ENCODE data around the gene TRUB1.

The TRUB1 gene

DNA sequence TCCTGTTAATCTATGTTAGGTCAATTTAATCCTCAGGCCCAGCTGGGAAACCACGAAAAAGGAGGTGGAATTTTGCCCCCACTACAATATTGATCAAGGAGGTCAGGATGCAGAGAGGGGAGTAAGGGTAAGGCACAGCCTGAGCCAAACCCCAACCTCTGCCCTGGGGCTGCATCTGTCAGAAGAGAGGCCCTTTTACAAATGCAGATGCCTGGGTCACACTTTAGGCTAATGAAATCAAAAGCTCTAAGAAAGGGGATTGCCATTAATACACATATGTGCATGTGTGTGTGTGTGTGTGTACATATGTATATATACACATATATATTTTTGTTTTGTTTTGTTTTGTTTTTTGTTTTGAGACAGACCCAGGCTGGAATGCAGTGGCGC, 25.5 kb upstream of the TRUB1 start:
- H4K20me1 ChIP-seq (ENCODE audit: insufficient read depth, low read length): no peaks in the 10 kb centered on the region
- no peaks in the 10 kb centered on the region for H3K9me2 ChIP-seq (replicated peaks; ENCODE audit: insufficient read depth, low read length)
- H3K4me3 ChIP-seq (ENCODE audit: low read length): no peak overlapping the region
- no peaks in the 10 kb centered on the region for H3K27me3 ChIP-seq (replicated peaks; ENCODE audit: insufficient read depth, low read length)
- no peaks in the 10 kb centered on the region for H3K9me3 ChIP-seq (replicated peaks; ENCODE audit: insufficient read depth, low read length)
- no peak overlapping the region for H3K27ac ChIP-seq (ENCODE audit: low read length)
- DNase-seq: no peak
- H3F3A ChIP-seq (ENCODE audit: insufficient read depth, low read length): no peaks in the 10 kb centered on the region
- no peak overlapping the region for H3K4me2 ChIP-seq (ENCODE audit: low read depth, low read length)
- H3K36me3 ChIP-seq (replicated peaks; ENCODE audit: insufficient read depth, low read length): no peaks in the 10 kb centered on the region
- no peak for TF ChIP-seq EZH2 (optimal IDR thresholded peaks at IDR 0.05; ENCODE audit: low read depth, low read length)
- TF ChIP-seq, protein P1, sequence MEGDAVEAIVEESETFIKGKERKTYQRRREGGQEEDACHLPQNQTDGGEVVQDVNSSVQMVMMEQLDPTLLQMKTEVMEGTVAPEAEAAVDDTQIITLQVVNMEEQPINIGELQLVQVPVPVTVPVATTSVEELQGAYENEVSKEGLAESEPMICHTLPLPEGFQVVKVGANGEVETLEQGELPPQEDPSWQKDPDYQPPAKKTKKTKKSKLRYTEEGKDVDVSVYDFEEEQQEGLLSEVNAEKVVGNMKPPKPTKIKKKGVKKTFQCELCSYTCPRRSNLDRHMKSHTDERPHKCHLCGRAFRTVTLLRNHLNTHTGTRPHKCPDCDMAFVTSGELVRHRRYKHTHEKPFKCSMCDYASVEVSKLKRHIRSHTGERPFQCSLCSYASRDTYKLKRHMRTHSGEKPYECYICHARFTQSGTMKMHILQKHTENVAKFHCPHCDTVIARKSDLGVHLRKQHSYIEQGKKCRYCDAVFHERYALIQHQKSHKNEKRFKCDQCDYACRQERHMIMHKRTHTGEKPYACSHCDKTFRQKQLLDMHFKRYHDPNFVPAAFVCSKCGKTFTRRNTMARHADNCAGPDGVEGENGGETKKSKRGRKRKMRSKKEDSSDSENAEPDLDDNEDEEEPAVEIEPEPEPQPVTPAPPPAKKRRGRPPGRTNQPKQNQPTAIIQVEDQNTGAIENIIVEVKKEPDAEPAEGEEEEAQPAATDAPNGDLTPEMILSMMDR (IDR thresholded peaks at IDR 0.05; ENCODE audit: low read length): no peak
- no peak for TF ChIP-seq EZH2phosphoT487 (IDR thresholded peaks at IDR 0.05; ENCODE audit: low read length)
- H2AFZ ChIP-seq (ENCODE audit: low read length): no peak overlapping the region
- H3K9ac ChIP-seq (ENCODE audit: low read length): no peak overlapping the region
- H3K4me1 ChIP-seq (ENCODE audit: low read length): no peaks in the 10 kb centered on the region
- no peaks in the 10 kb centered on the region for H3K79me2 ChIP-seq (ENCODE audit: low read length)

DNA sequence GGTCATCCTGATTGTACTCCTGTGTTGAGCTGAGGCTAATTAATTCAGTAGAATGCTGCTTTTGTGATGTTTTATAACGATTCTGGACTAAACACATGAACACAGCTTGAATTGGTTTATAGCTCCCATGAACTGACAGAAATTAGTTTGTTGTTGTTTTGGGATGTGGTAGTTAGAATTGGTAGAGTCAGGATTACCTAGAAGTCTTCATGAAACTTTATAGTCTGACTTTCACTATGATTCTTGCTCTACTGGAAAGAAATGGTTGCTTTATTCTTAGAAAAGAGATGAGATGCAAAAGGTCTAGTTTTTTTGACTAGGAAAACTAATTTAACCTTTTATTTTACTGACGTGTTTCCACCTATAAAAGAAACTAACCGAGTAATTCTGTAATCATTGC, 23.4 kb upstream of the TRUB1 start:
- H3K36me3 ChIP-seq (replicated peaks; ENCODE audit: insufficient read depth, low read length): no peaks in the 10 kb centered on the region
- no peak overlapping the region for H3K4me2 ChIP-seq (ENCODE audit: low read depth, low read length)
- no peak overlapping the region for H3K4me3 ChIP-seq (ENCODE audit: low read length)
- no peaks in the 10 kb centered on the region for H3K9me2 ChIP-seq (replicated peaks; ENCODE audit: insufficient read depth, low read length)
- no peaks in the 10 kb centered on the region for H3F3A ChIP-seq (ENCODE audit: insufficient read depth, low read length)
- no peak for TF ChIP-seq EZH2 (optimal IDR thresholded peaks at IDR 0.05; ENCODE audit: low read depth, low read length)
- TF ChIP-seq, protein P1 (IDR thresholded peaks at IDR 0.05; ENCODE audit: low read length): no peak
- no peak for TF ChIP-seq EZH2phosphoT487 (IDR thresholded peaks at IDR 0.05; ENCODE audit: low read length)
- no peaks in the 10 kb centered on the region for H3K27me3 ChIP-seq (replicated peaks; ENCODE audit: insufficient read depth, low read length)
- H3K9ac ChIP-seq (ENCODE audit: low read length): no peak overlapping the region
- H3K79me2 ChIP-seq (ENCODE audit: low read length): no peaks in the 10 kb centered on the region
- H3K9me3 ChIP-seq (replicated peaks; ENCODE audit: insufficient read depth, low read length): no peaks in the 10 kb centered on the region
- no peak overlapping the region for H3K27ac ChIP-seq (ENCODE audit: low read length)
- H2AFZ ChIP-seq (ENCODE audit: low read length): no peak overlapping the region
- no peaks in the 10 kb centered on the region for H3K4me1 ChIP-seq (ENCODE audit: low read length)
- no peaks in the 10 kb centered on the region for H4K20me1 ChIP-seq (ENCODE audit: insufficient read depth, low read length)
- DNase-seq: no peak

DNA sequence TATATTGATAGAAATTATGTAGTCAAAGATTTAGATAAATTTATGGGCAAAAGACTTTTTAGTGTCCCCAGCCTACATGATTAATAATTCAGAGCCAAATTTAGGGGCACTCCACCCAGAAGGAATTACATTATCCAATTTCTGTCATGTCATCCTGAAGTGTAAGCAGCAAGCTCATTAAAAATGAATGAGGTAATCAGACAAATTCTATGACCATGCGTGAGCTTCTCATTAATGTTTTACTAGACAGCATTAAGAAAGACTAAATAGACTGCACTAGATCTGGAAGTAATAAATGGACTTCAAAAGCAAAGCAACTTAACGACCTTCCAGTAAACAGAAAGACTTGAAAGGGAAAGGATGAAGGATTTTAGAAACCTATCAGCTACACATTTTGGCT, 22.7 kb upstream of the TRUB1 start:
- H3K4me2 ChIP-seq (ENCODE audit: low read depth, low read length): no peak overlapping the region
- H3K79me2 ChIP-seq (ENCODE audit: low read length): no peaks in the 10 kb centered on the region

More for the DNA sequence above, 22.7 kb upstream of the TRUB1 start:
- TF ChIP-seq EZH2 (optimal IDR thresholded peaks at IDR 0.05; ENCODE audit: low read depth, low read length) (no peak), EZH2phosphoT487 (IDR thresholded peaks at IDR 0.05; ENCODE audit: low read length) (no peak)
- TF ChIP-seq, protein P1 (IDR thresholded peaks at IDR 0.05; ENCODE audit: low read length): no peak
- Histone ChIP-seq H3K27ac (ENCODE audit: low read length) (no peak overlapping the region), H3K4me1 (ENCODE audit: low read length) (no peaks in the 10 kb centered on the region), H2AFZ (ENCODE audit: low read length) (no peak overlapping the region), H3F3A (ENCODE audit: insufficient read depth, low read length) (no peaks in the 10 kb centered on the region), H3K36me3 (replicated peaks; ENCODE audit: insufficient read depth, low read length) (no peaks in the 10 kb centered on the region), H3K9ac (ENCODE audit: low read length) (no peak overlapping the region), H3K4me3 (ENCODE audit: low read length) (no peak overlapping the region), H3K9me3 (replicated peaks; ENCODE audit: insufficient read depth, low read length) (no peaks in the 10 kb centered on the region), H3K27me3 (replicated peaks; ENCODE audit: insufficient read depth, low read length) (no peaks in the 10 kb centered on the region), H4K20me1 (ENCODE audit: insufficient read depth, low read length) (no peaks in the 10 kb centered on the region), H3K9me2 (replicated peaks; ENCODE audit: insufficient read depth, low read length) (no peaks in the 10 kb centered on the region)
- DNase-seq: no peak
